H1 (cell line): ENCODE measurements around the gene ELMOD1. TPM values are rescaled to one million over a fixed set of nuclear protein-coding genes. Genes with fewer than 3 reads are reported as not detected.

Experiments used
- CTCF ChIA-PET: fragments of 300-600 bp; sonication (Branson Sonifier 250); formaldehyde crosslinking; loops from one replicate; lab custom pipeline; 2021; ENCODE audit not compliant: partially characterized antibody; lab: Charles Lee
- POLR2A ChIA-PET: fragments of 300-600 bp; sonication (Branson Sonifier 250); formaldehyde crosslinking; loops from one replicate; lab custom pipeline; 2021; ENCODE audit warnings: inconsistent platforms; ENCODE audit not compliant: partially characterized antibody; lab: Charles Lee
- DNase-seq, 2 experiments: peaks; one replicate each; pipeline versions ENCODE4 v3.0.0 to v3.0.0-alpha.2; 2010 to 2022; ENCODE audit warnings: low spot score in 2 of 2, low read depth in 1 of 2, mixed read lengths in 1 of 2
- FAIRE-seq: peaks from 2 replicates; lab custom pipeline; 2011; peaks lifted over from hg19 to GRCh38; lab: Jason Lieb, UNC
- H2AFZ ChIP-seq: 2 replicates; pipeline ENCODE4 v1.8.1; 2012; ENCODE audit warnings: low read length, inconsistent platforms
- H2AK5ac ChIP-seq: 2 replicates; pipeline ENCODE4 v1.6.1; 2013; ENCODE audit warnings: low read depth, low read length
- H2BK120ac ChIP-seq: replicated peaks from 2 replicates; pipeline ENCODE3; 2013; ENCODE audit warnings: low read depth, low read length, inconsistent platforms
- H2BK12ac ChIP-seq: 2 replicates; pipeline ENCODE4 v1.6.1; 2013; ENCODE audit warnings: low read depth, low read length
- H2BK15ac ChIP-seq: 2 replicates; pipeline ENCODE4 v1.6.1; 2013; ENCODE audit warnings: low read length
- H2BK20ac ChIP-seq: 2 replicates; pipeline ENCODE4 v1.6.1; 2013; ENCODE audit warnings: low read length
- H2BK5ac ChIP-seq: 2 replicates; pipeline ENCODE4 v1.6.1; 2013; ENCODE audit warnings: low read depth, low read length
- H3K14ac ChIP-seq: 2 replicates; pipeline ENCODE4 v1.6.1; 2013; ENCODE audit warnings: inconsistent platforms; ENCODE audit not compliant: insufficient read length
- H3K18ac ChIP-seq: 2 replicates; pipeline ENCODE4 v1.6.1; 2013; ENCODE audit warnings: low read length; ENCODE audit errors: extremely low read depth
- H3K23ac ChIP-seq: 2 replicates; pipeline ENCODE4 v1.6.1; 2013; ENCODE audit warnings: inconsistent platforms; ENCODE audit not compliant: insufficient read length
- H3K23me2 ChIP-seq: 2 replicates; pipeline ENCODE4 v1.6.1; 2013; ENCODE audit warnings: low read depth, low read length
- H3K27ac ChIP-seq: 2 replicates; pipeline ENCODE4 v1.6.1; 2011; ENCODE audit warnings: low read depth, low read length, inconsistent platforms
- H3K27me3 ChIP-seq, 4 experiments: replicated peaks in 1 of 4; 1 replicate in 1 of 4; 2 replicates in 3 of 4; pipeline versions ENCODE4 v1.6.1 to v1.8.1; 2011 to 2013; ENCODE audit warnings: low read length in 3 of 4, mild to moderate bottlenecking in 3 of 4, inconsistent platforms in 2 of 4, mixed read lengths in 2 of 4, moderate library complexity in 1 of 4; ENCODE audit not compliant: control insufficient read depth in 3 of 4, insufficient read depth in 3 of 4; ENCODE audit errors: extremely low read depth in 1 of 4
- H3K36me3 ChIP-seq, 4 experiments: 2 replicates each; pipeline versions ENCODE4 v1.6.1 to v1.8.1; 2011 to 2013; ENCODE audit warnings: mild to moderate bottlenecking in 4 of 4, low read length in 3 of 4, moderate library complexity in 2 of 4, control low read depth in 1 of 4, inconsistent platforms in 1 of 4; ENCODE audit not compliant: insufficient read depth in 4 of 4, control insufficient read depth in 2 of 4
- H3K4ac ChIP-seq: replicated peaks from 2 replicates; pipeline ENCODE3; 2013; ENCODE audit warnings: low read length, low read depth, mixed read lengths, inconsistent platforms; ENCODE audit not compliant: insufficient read length
- H3K4me1 ChIP-seq, 4 experiments: replicated peaks in 1 of 4; 1 replicate in 1 of 4; 2 replicates in 3 of 4; pipeline versions ENCODE4 v1.6.1 to v1.8.1; 2011 to 2013; ENCODE audit warnings: low read length in 3 of 4, inconsistent platforms in 2 of 4, mixed read lengths in 1 of 4; ENCODE audit not compliant: insufficient read depth in 4 of 4, control insufficient read depth in 3 of 4
- H3K4me2 ChIP-seq, 2 experiments: 2 replicates each; pipeline versions ENCODE4 v1.6.1 to v1.8.1; 2011 to 2013; ENCODE audit warnings: low read depth in 2 of 2, low read length in 2 of 2, control low read depth in 1 of 2, inconsistent platforms in 1 of 2, mild to moderate bottlenecking in 1 of 2; ENCODE audit not compliant: insufficient read depth in 1 of 2
- H3K4me3 ChIP-seq, 4 experiments: fragments of 200-600, 300-600 bp in 1 of 4; sonication (generic), shearing (Covaris generic), sonication (Bioruptor Twin) in 1 of 4; 2 replicates each; pipeline versions ENCODE4 v1.5.1 to v1.8.1; 2011 to 2016; ENCODE audit warnings: low read length in 4 of 4, low read depth in 3 of 4, control low read depth in 2 of 4, inconsistent platforms in 2 of 4, mild to moderate bottlenecking in 2 of 4, mixed read lengths in 1 of 4, moderate library complexity in 1 of 4; ENCODE audit not compliant: insufficient read depth in 2 of 4; ENCODE audit errors: extremely low read depth in 1 of 4
- H3K56ac ChIP-seq: replicated peaks from 2 replicates; pipeline ENCODE3; 2013; ENCODE audit warnings: low read depth, mild to moderate bottlenecking, mixed read lengths, low read length, inconsistent platforms; ENCODE audit not compliant: insufficient read length
- H3K79me1 ChIP-seq: 2 replicates; pipeline ENCODE4 v1.6.1; 2013; ENCODE audit warnings: low read depth, low read length, control low read depth
- H3K79me2 ChIP-seq, 2 experiments: 2 replicates each; pipeline versions ENCODE4 v1.6.1 to v1.8.1; 2012 to 2013; ENCODE audit warnings: low read length in 2 of 2, mild to moderate bottlenecking in 2 of 2, inconsistent platforms in 1 of 2; ENCODE audit not compliant: insufficient read depth in 2 of 2, control insufficient read depth in 1 of 2
- H3K9ac ChIP-seq, 4 experiments: replicated peaks in 1 of 4; 1 replicate in 1 of 4; 2 replicates in 3 of 4; pipeline versions ENCODE4 v1.6.1 to v1.8.1; 2011 to 2013; ENCODE audit warnings: low read depth in 3 of 4, low read length in 3 of 4, control low read depth in 2 of 4, mild to moderate bottlenecking in 2 of 4, moderate library complexity in 2 of 4, inconsistent platforms in 1 of 4; ENCODE audit errors: extremely low read depth in 1 of 4
- H3K9me3 ChIP-seq, 2 experiments: 2 replicates each; pipeline versions ENCODE4 v1.6.1 to v1.8.1; 2012 to 2013; ENCODE audit warnings: mild to moderate bottlenecking in 2 of 2, moderate library complexity in 2 of 2, control low read depth in 1 of 2, inconsistent platforms in 1 of 2, low read depth in 1 of 2, low read length in 1 of 2, mixed read lengths in 1 of 2; ENCODE audit not compliant: insufficient read depth in 2 of 2
- H4K20me1 ChIP-seq, 2 experiments: replicated peaks in 1 of 2; 2 replicates each; pipeline versions ENCODE3 to v1.8.1; 2011 to 2013; ENCODE audit warnings: inconsistent platforms in 2 of 2, low read length in 2 of 2, mild to moderate bottlenecking in 1 of 2; ENCODE audit not compliant: insufficient read depth in 2 of 2, control insufficient read depth in 1 of 2
- H4K5ac ChIP-seq: 2 replicates; pipeline ENCODE4 v1.6.1; 2013; ENCODE audit warnings: low read length, low read depth, mixed read lengths, inconsistent platforms; ENCODE audit not compliant: insufficient read length
- H4K8ac ChIP-seq: 2 replicates; pipeline ENCODE4 v1.8.0; 2013; ENCODE audit warnings: mild to moderate bottlenecking, moderate library complexity, low read length, inconsistent platforms; ENCODE audit not compliant: insufficient read depth; ENCODE audit errors: extremely low read depth
- H4K91ac ChIP-seq: replicated peaks from 2 replicates; pipeline ENCODE3; 2013; ENCODE audit warnings: low read length, mixed read lengths, inconsistent platforms; ENCODE audit not compliant: insufficient read length
- BACH1 ChIP-seq: IDR thresholded peaks from 2 replicates; pipeline ENCODE4 v1.6.1; 2012; ENCODE audit warnings: low read length, improper control_type of control experiment
- BRCA1 ChIP-seq: IDR thresholded peaks from 2 replicates; pipeline ENCODE4 v1.6.1; 2012; ENCODE audit warnings: low read depth, low read length, improper control_type of control experiment
- CHD1 ChIP-seq: IDR thresholded peaks from 2 replicates; pipeline ENCODE4 v1.6.1; 2012; ENCODE audit warnings: low read depth, low read length, improper control_type of control experiment
- CTBP2 ChIP-seq: IDR thresholded peaks from 2 replicates; pipeline ENCODE4 v1.7.0; 2011; ENCODE audit warnings: borderline replicate concordance, mild to moderate bottlenecking, moderate library complexity, mixed read lengths, low read length; ENCODE audit not compliant: insufficient read depth, insufficient read length
- E2F6 ChIP-seq: IDR thresholded peaks from 2 replicates; pipeline ENCODE4 v1.6.1; 2012; ENCODE audit warnings: inconsistent platforms
- EP300 ChIP-seq, 2 experiments: IDR thresholded peaks; 1 replicate in 1 of 2; 2 replicates in 1 of 2; pipeline ENCODE4 v1.6.1; 2011 to 2012; ENCODE audit warnings: low read depth in 2 of 2, low read length in 2 of 2, mild to moderate bottlenecking in 2 of 2, borderline replicate concordance in 1 of 2, inconsistent platforms in 1 of 2, moderate library complexity in 1 of 2
- KDM4A ChIP-seq: IDR thresholded peaks from one replicate; pipeline ENCODE4 v1.7.1; 2012; ENCODE audit warnings: low read depth, mild to moderate bottlenecking, moderate library complexity, low read length, inconsistent platforms; ENCODE audit not compliant: severe bottlenecking
- POLR2A ChIP-seq, 2 experiments: IDR thresholded peaks; 1 replicate in 1 of 2; 2 replicates in 1 of 2; pipeline ENCODE4 v1.6.1; 2011; ENCODE audit warnings: low read depth in 2 of 2, low read length in 2 of 2, mild to moderate bottlenecking in 2 of 2; ENCODE audit errors: control extremely low read depth in 1 of 2
- RXRA ChIP-seq: IDR thresholded peaks from 2 replicates; pipeline ENCODE4 v1.6.1; 2011; ENCODE audit warnings: low read depth, mild to moderate bottlenecking, low read length, moderate library complexity; ENCODE audit not compliant: insufficient read depth
- SAP30 ChIP-seq: fragments of 300-600 bp; sonication (generic); IDR thresholded peaks from 2 replicates; pipeline ENCODE4 v1.7.1; 2012; ENCODE audit warnings: low read length, moderate library complexity, mild to moderate bottlenecking, inconsistent platforms; ENCODE audit not compliant: insufficient read depth, insufficient replicate concordance
- SP4 ChIP-seq: IDR thresholded peaks from 2 replicates; pipeline ENCODE4 v1.6.1; 2012; ENCODE audit warnings: low read length, inconsistent platforms
- TAF1 ChIP-seq: IDR thresholded peaks from 2 replicates; pipeline ENCODE4 v1.6.1; 2011; ENCODE audit warnings: mild to moderate bottlenecking, low read depth, low read length
- YY1 ChIP-seq: IDR thresholded peaks from 2 replicates; pipeline ENCODE4 v1.6.1; 2011; ENCODE audit warnings: low read depth, mild to moderate bottlenecking, low read length
- ZNF274 ChIP-seq: IDR thresholded peaks from 2 replicates; pipeline ENCODE4 v1.7.0; 2012; ENCODE audit warnings: low read length, borderline replicate concordance; ENCODE audit errors: extremely low read depth
- WGBS, 2 experiments: shearing (Covaris generic) in 1 of 2; methylation state at CpG; one replicate each; pipeline versions ENCODE4 v1.1.6 to v1.1.7; 2013 to 2015; ENCODE audit warnings: low lambda C conversion rate in 2 of 2, mixed read lengths in 2 of 2, inconsistent platforms in 1 of 2, low coverage in 1 of 2, missing lambda C conversion rate in 1 of 2; ENCODE audit not compliant: insufficient replicate concordance in 2 of 2, insufficient coverage in 1 of 2, insufficient read length in 1 of 2; ENCODE audit errors: extremely low coverage in 1 of 2, missing lambda C conversion rate in 1 of 2; 5-methylcytosine and 5-hydroxymethylcytosine counted together
- polyA plus RNA-seq, 7 experiments: library from polyadenylated mRNA; depleted of rRNA in 3 of 7; stranded (reverse) in 5 of 7; unstranded in 2 of 7; fragments of >200 nt in 5 of 7; fragments of 200-250 nt in 2 of 7; gene quantifications; 1 replicate in 5 of 7; 2 replicates in 1 of 7; 4 replicates in 1 of 7; pipeline versions ENCODE4 v1.2.1 to v1.2.3, GENCODE V29; 2011 to 2013; ENCODE audit warnings: missing spikeins in 2 of 7, mixed read lengths in 2 of 7
- total RNA-seq: library from RNA; stranded (reverse); fragmentation: NEBNext Ultra II Directional; extraction: Animal tissue kit (Norgen Biotek cat#: 25700); gene quantifications from 2 replicates; pipeline ENCODE4 v1.2.1, GENCODE V29; 2021

ELMOD1 gene
- total and polyA plus RNA-seq, 2 of the 8 experiments (the other 6 are each of a cell fraction or from before 2014, with no cell fraction given) = 0.47 to 1.6 TPM

DNA sequence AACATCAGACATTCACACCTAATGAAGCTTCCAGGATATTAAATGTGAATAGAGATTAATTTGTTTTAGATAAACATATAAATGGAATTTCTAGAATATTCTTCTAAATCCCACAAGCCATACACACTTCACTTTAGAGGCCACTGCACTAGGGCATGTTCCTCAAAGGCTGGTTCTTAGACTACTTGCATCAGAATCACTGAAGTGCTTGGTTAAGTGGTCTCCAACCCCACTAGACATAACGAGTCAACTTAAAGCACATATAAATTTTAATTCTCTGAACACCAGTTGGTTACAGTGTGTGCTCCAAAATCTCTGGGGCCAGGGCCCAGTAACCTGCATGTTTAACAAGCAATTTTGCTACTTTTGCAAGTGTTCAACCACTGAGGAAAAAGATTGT is 17.5 kb upstream of the ELMOD1 start:
- Histone ChIP-seq H3K56ac (no peak overlapping the region), H2BK5ac (no peak overlapping the region), H3K4me3 (no peak overlapping the region), H2BK15ac (no peak overlapping the region), H3K27ac (no peak overlapping the region), H2BK120ac (no peak overlapping the region), H4K91ac (no peak overlapping the region), H4K8ac (no peak overlapping the region), H3K36me3 (no peaks in the 10 kb centered on the region), H3K4me2 (no peak overlapping the region), H3K23me2 (no peaks in the 10 kb centered on the region), H3K79me1 (no peaks in the 10 kb centered on the region), H3K4me1 (peaks cover 0 to 4% (median 2%) of the 10 kb centered on the region in 4 experiments; a peak in 1 of 7 replicates), H3K9me3 (no peaks in the 10 kb centered on the region), H4K20me1 (no peaks in the 10 kb centered on the region), H3K4ac (no peak overlapping the region), H3K14ac (no peak overlapping the region), H3K23ac (no peak overlapping the region), H2BK12ac (no peak overlapping the region), H3K18ac (no peak overlapping the region), H3K27me3 (no peaks in the 10 kb centered on the region), H3K79me2 (no peaks in the 10 kb centered on the region), H2AFZ (no peak overlapping the region), H2AK5ac (no peak overlapping the region), H2BK20ac (no peak overlapping the region), H4K5ac (no peak overlapping the region), H3K9ac (no peak overlapping the region)
- FAIRE-seq (no peak), DNase-seq (no peak)
- CTCF ChIA-PET = interaction anchor here (0.6 to 25.0 kb wide), 8 partner anchors 8 to 1796 kb away, joined by 3 to 398 read pairs (median 4); partner anchors contain the start of gene ALKBH8
- 78% methylated on average over 1 of the region's 1 CpG; no CpG with 5 or more reads in 1 of the 2 experiments for WGBS, 2 experiments
- POLR2A ChIA-PET = no interaction called here
- TF ChIP-seq KDM4A = no peak
- no peak for TF ChIP-seq YY1
- TF ChIP-seq CHD1 = no peak
- no peak for TF ChIP-seq E2F6
- TF ChIP-seq RXRA = no peak
- no peak for TF ChIP-seq BACH1
- TF ChIP-seq POLR2A (IDR thresholded peaks at IDR 0.05; ENCODE audit: control extremely low read depth in 1 of 2, low read depth in 2 of 2, low read length in 2 of 2) = no peak
- TF ChIP-seq SAP30 = no peak
- TF ChIP-seq ZNF274 = no peak
- no peak for TF ChIP-seq TAF1
- TF ChIP-seq CTBP2 = no peak
- no peak for TF ChIP-seq BRCA1
- no peak for TF ChIP-seq SP4
- no peak for TF ChIP-seq EP300 (IDR thresholded peaks at IDR 0.05; ENCODE audit: borderline replicate concordance in 1 of 2, low read depth in 2 of 2, low read length in 2 of 2)
